ENCODE data around the gene ZXDC. TPM values are rescaled to one million over a fixed set of nuclear protein-coding genes. Genes with fewer than 3 reads are reported as not detected.

The ZXDC gene
- total RNA-seq, 1 donor from 2014 or later = 31.8 TPM

DNA sequence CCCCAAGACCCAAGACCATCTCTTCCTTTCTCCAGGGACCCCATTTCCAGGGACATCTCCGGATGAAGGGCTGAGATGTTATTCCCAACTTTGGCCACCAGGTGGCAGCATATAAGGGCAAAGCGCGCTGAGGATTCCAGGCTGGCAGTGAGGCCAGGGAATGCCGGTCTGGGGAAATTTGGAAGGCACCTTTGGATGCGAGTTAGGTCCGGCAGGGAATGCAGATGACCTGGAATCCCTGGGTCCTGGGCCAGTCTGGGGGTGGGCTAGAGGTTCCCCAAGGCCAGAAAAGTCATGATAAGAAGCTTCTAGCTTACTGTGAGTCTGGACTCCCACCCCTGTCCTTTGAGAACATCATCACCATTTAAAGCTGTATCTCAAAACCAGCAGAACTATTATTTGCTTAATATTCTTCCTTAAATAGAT, 46.7 kb upstream of the ZXDC start:
- no peak overlapping the region for H3K4me3 Mint-ChIP-seq (ENCODE audit: unreplicated experiment)
- DNase-seq (ENCODE audit: extremely low spot score, unreplicated experiment) = no peak
- H3K27ac Mint-ChIP-seq (ENCODE audit: unreplicated experiment) = no peak overlapping the region
- TF ChIP-seq, protein P1, sequence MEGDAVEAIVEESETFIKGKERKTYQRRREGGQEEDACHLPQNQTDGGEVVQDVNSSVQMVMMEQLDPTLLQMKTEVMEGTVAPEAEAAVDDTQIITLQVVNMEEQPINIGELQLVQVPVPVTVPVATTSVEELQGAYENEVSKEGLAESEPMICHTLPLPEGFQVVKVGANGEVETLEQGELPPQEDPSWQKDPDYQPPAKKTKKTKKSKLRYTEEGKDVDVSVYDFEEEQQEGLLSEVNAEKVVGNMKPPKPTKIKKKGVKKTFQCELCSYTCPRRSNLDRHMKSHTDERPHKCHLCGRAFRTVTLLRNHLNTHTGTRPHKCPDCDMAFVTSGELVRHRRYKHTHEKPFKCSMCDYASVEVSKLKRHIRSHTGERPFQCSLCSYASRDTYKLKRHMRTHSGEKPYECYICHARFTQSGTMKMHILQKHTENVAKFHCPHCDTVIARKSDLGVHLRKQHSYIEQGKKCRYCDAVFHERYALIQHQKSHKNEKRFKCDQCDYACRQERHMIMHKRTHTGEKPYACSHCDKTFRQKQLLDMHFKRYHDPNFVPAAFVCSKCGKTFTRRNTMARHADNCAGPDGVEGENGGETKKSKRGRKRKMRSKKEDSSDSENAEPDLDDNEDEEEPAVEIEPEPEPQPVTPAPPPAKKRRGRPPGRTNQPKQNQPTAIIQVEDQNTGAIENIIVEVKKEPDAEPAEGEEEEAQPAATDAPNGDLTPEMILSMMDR (IDR thresholded peaks at IDR 0.05) = peak; percentile 87
- no peaks in the 10 kb centered on the region for H3K9me3 Mint-ChIP-seq (ENCODE audit: unreplicated experiment)
- peaks cover 35% of the 10 kb centered on the region for H3K27me3 Mint-ChIP-seq (ENCODE audit: unreplicated experiment)
- no peaks in the 10 kb centered on the region for H3K4me1 Mint-ChIP-seq (ENCODE audit: unreplicated experiment)
- H3K36me3 Mint-ChIP-seq (ENCODE audit: unreplicated experiment) = no peaks in the 10 kb centered on the region

DNA sequence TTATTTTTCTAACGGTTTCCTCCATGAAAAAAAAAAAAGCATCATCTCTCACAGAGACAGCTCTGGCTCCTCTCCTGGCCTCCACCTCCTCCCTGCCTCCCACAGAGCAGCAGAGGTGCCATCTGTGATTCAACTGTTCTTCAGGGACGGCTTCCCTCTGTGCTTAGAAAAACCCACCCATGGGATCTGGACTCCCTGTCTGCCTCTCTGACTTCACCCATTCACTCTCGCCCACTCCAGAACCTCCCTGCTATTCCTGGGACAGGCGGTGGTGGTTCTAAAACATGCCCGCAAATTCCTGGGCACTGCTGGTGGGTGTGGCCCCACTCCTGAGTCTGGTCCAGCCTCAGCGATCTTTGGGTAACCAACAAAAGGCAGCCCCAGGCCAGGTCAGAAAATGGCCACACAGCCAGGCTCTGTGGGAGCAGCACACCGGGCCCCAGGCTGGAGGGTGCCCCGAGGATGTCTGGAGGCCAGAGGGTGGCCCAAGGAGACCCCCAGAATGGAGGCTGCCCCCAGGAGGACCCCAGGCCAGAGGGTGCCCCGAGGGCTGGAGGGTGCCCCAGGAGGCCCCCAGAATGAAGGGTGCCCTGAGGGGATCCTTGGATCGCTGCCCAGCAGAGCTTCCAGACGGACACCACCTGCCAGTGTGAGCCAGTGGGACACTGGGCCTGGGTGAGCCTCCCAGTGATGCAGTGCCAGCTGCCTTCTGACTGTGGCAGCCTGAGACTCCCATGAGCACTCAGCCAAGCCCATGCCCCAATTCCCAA, 45.6 kb upstream of the ZXDC start:
- H3K27ac Mint-ChIP-seq (ENCODE audit: unreplicated experiment) = no peak overlapping the region
- TF ChIP-seq, protein P1 (IDR thresholded peaks at IDR 0.05) = no peak
- DNase-seq (ENCODE audit: extremely low spot score, unreplicated experiment) = no peak
- H3K4me3 Mint-ChIP-seq (ENCODE audit: unreplicated experiment) = no peak overlapping the region
- no peaks in the 10 kb centered on the region for H3K36me3 Mint-ChIP-seq (ENCODE audit: unreplicated experiment)
- H3K27me3 Mint-ChIP-seq (ENCODE audit: unreplicated experiment) = peaks cover 35% of the 10 kb centered on the region
- H3K9me3 Mint-ChIP-seq (ENCODE audit: unreplicated experiment) = no peaks in the 10 kb centered on the region
- H3K4me1 Mint-ChIP-seq (ENCODE audit: unreplicated experiment) = no peaks in the 10 kb centered on the region

DNA sequence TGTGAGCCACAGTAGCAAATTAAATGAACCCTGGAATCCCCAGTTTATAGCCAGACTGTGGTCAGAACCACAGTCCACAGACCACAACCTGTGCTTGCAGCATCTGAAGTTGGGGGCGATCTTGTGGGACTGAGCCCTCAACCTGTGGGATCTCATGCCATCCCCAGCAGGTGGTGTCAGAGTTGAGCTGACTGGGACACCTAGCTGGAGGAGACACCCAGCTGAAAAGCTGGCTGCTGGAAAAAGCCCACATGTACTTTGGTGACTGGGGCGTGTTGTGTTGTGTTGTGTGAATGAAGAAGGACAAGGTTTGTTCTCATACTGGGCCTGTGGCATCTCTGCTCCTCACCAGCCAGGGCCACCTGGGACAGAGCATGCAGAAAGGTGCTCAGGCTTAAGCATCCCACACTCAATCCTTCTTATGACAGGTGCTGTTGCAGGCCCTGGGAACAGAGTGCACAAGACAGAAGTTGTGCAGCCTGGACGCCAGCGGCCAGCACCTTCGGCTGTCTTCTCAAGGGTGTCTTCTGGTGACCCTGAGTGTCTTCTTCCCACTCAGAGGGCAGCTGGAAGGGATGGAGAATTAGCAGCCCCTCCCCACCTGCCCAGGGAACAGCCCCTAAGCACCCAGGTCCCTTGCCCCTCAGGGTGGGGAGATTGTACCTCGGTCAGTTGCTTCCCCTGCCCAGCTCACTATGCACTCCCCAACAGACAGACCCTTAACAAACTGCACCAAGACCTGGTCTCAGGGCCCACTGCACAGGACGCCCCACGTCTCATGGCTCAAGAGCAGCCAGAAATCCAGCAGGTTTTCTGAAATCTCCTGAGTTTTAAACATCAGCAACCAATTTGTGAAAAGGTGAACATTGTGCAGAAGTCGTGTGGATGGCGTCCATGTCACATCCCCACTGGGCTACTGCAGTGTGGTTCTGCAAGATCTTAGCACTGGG, 44.1 kb upstream of the ZXDC start:
- no peak overlapping the region for H3K4me3 Mint-ChIP-seq (ENCODE audit: unreplicated experiment)

DNA sequence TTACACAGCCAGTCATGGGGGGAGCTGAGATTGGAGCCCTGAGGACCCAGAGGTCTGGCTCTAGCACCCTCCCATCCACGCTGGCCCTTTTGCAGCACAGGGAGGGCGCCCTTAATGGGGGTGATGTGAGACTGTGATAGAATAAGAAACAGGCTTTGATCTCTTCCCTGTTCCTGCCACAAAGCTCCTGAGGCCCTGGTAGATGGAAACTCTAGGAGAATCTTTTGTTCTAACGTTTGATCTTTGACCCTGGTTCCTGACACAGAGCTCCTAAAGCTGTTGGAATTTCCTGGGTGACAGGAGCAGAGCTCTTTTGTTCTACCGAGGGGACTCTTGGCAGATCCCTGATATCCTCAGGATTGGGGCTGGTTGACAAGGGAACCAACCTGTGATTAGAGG, 43.1 kb upstream of the ZXDC start:
- H3K4me1 Mint-ChIP-seq (ENCODE audit: unreplicated experiment) = no peaks in the 10 kb centered on the region
- no peaks in the 10 kb centered on the region for H3K9me3 Mint-ChIP-seq (ENCODE audit: unreplicated experiment)
- no peak for DNase-seq (ENCODE audit: extremely low spot score, unreplicated experiment)
- H3K27ac Mint-ChIP-seq (ENCODE audit: unreplicated experiment) = no peak overlapping the region
- H3K36me3 Mint-ChIP-seq (ENCODE audit: unreplicated experiment) = no peaks in the 10 kb centered on the region
- TF ChIP-seq, protein P1 (IDR thresholded peaks at IDR 0.05) = no peak
- H3K27me3 Mint-ChIP-seq (ENCODE audit: unreplicated experiment) = peaks cover 35% of the 10 kb centered on the region
- H3K4me3 Mint-ChIP-seq (ENCODE audit: unreplicated experiment) = no peak overlapping the region

More for the DNA sequence above, 44.1 kb upstream of the ZXDC start:
- Mint-ChIP-seq H3K27ac (ENCODE audit: unreplicated experiment) (no peak overlapping the region), H3K4me1 (ENCODE audit: unreplicated experiment) (no peaks in the 10 kb centered on the region), H3K36me3 (ENCODE audit: unreplicated experiment) (no peaks in the 10 kb centered on the region), H3K27me3 (ENCODE audit: unreplicated experiment) (peaks cover 35% of the 10 kb centered on the region), H3K9me3 (ENCODE audit: unreplicated experiment) (no peaks in the 10 kb centered on the region)
- TF ChIP-seq, protein P1 (IDR thresholded peaks at IDR 0.05) = no peak
- DNase-seq (ENCODE audit: extremely low spot score, unreplicated experiment) = no peak

Data from osteocyte (in vitro differentiated cells).